Anterior cingulate cortex (tissue), 58 donors: ENCODE results near the gene PKD2L1.
A peak's percentile ranks its signal among the peaks of the same experiment; 100 is the strongest.
"Not testable (repeated sequence)": the region's sequence is repeated elsewhere in the genome, so short reads cannot be mapped to it uniquely, and the experiment has no call there.

Experiments used
- DNase-seq, 58 donors: peaks; one replicate each; lab custom pipeline; 2025; lab: John Stamatoyannopoulos, UW

PKD2L1 gene

GRCh38 chr10:100330079-100330478 lies at the start of gene PKD2L1:
Gene PKD2L1, minus strand, starts transcription at chr10:100330228. Its CDS starts 125 bp downstream, at chr10:100330103.
- DNase-seq, result no peak

GRCh38 chr10:100377830-100378229 lies 47.8 kb upstream of the PKD2L1 start:
- DNase-seq, result no peak

GRCh38 chr10:100376656-100377055 lies 46.6 kb upstream of the PKD2L1 start:
- not testable (repeated sequence) for DNase-seq

- DNase-seq, result not testable (repeated sequence)
Observed at GRCh38 chr10:100374677-100375353, 44.8 kb upstream of the PKD2L1 start.

- peak in 12 of 58 donors; percentile 11 to 67 (median 58) for DNase-seq
Observed at GRCh38 chr10:100374200-100374655, 44.2 kb upstream of the PKD2L1 start.

GRCh38 chr10:100373298-100374199 lies 43.5 kb upstream of the PKD2L1 start:
- peak; percentile 45 to 99 (median 98) for DNase-seq

GRCh38 chr10:100372415-100373297 lies 42.6 kb upstream of the PKD2L1 start:
- no peak for DNase-seq

DNA sequence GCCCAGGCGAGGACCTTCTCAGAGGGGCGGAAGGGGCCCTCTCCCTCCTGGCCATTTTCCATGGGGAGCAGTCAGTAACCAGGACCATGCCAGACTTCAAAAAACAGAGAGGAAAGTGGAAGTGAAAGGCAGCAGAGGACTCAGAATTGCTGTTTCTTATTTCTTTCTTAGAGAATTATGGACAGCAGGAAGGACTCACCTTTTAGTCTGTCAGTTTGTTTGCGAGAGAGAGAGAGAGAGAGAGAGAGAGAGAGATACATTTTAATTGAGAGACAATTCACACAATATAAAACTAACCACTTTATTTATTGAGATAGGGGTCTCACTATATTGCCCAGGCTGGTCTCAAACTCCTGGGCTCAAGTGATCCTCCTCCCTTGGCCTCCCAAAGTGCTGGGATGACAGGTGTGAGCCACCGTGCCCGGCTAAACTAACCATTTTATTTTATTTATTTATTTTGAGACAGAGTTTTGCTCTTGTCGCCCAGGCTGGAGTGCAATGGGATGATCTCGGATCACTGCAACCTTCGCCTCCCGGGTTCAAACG lies 41.5 kb upstream of the PKD2L1 start:
- no peak for DNase-seq

DNA sequence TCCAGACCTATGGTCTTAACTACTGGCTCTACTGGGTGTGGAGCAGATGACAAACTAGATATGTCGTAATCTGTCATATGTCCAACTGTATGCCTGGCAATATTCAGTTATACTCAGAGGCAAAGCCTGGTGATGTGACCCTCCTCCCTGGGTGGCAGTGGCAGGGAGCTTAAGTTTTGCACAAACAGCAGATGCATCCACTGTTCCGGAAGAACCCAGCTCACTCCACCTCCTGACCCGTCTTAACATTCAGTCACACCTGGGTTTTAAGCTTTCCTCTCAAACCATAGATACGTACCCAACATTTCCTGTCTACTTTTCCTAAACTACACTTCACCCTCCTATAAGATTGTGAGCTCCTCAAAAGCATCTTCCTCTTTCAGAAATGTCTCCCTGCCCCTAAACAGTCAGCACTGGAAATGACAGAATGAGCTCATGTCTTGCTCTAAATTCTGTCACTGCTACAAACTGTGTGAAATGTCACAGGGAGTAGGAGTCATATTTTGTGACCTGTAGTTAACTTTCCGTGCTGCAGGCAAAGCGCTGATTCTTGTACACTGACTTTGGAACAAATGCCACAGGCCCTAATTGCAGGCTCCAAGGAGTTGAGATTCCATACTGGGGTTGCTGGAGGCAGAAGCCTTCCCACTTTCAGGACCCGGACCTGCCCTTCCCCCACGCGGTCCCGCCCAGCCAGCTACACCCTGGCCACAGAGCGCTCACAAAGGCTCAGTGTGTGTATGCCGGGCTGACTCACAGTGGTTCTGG lies 40.9 kb upstream of the PKD2L1 start:
- DNase-seq, result peak in 56 of 58 donors; percentile 31 to 92 (median 73)

DNA sequence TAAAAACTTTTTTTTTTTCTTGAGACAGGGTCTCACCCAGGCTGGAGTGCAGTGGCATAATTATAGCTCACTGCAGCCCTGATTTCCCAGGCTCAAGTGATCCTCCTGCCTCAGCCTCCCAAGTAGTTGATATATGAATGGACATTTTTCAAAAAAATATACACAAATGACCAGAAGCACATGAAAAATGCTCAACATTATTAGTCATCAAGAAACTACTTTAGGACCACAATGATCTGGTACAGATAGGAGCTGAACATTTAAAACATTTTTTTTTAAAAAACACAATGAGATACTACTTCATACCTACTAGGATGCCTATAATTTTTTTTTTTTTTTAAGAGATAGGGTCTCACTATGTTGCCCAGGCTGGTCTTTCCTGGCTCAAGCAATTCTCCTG lies 38.7 kb upstream of the PKD2L1 start:
- no peak for DNase-seq

- DNase-seq, result peak in 43 of 58 donors; percentile 14 to 76 (median 49)
Observed at GRCh38 chr10:100364735-100365391, 34.8 kb upstream of the PKD2L1 start.

DNA sequence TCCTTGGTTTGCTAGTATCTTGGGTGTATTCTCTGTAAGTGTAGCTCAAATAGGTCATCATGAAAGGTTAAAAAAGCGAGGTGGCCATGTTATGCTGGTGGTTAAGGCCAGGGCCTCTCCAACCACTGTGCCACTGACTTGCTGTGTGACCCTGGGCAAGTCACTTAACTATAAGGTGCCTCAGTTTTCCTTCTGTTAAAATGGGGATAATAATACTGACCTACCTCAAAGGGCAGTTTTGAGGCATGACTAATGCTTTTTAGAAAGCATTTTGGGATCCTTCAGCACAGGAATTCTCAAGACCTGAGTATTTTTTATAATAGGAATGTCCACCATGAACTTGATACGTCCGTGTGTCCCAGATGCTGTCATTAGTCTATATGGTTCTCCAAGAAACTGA lies 34.1 kb upstream of the PKD2L1 start:
- DNase-seq, result no peak

DNA sequence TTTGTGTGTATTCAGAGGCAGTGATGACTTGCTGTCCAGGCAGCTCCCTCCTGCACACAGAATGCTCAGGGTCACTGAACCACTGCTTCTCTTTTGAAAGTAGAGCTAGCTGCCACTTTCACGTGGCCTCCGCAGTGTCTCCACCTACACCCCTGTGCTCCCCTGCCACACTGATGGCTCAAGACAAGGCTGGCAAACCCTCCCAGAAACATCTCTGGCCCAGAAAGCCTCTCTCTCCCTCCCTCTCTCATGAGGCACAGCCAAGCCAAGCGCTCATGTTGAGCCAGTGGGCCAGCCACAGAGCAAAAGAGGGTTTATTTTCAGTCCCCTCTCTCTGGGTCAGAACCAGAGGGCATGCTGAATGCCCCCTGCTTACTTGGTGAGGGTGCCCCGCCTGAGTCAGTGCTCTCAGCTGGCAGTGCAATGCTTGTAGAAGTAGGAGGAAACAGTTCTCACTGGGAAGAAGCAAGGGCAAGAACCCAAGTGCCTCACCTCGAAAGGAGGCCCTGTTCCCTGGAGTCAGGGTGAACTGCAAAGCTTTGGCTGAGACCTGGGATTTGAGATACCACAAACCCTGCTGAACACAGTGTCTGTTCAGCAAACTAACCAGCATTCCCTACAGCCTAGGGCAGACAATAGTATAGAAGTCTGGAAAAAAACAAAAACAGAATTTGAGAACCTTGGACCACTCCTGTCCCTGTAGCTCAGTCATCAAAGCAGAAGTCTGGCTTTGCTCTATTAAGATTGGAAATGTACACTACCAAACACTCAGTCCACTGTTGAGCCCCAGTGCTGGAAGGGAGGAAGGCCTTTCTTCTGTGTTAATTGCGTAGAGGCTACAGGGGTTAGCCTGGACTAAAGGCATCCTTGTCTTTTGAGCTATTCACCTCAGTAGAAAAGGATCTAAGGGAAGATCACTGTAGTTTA lies 32.8 kb upstream of the PKD2L1 start:
- peak in 40 of 58 donors; percentile 14 to 82 (median 44) for DNase-seq

DNA sequence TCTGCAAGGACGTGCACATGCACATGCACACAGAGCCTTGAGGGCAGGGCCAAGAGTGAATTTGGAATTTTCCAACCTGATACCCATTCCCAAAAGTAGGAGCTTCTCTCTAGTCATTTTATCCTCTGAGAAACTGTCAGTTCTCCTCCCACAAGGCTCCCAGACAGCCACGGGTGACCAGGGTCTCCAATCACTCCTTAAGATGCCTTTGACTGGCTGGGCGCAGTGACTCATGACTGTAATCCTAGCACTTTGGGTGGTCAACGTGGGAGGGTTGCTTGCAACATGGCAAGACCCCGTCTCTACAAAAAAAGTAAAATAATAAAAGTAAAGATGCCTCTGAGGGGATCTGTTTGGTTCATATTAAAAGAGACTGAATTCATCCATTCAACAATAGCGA lies 30.2 kb upstream of the PKD2L1 start:
- DNase-seq, result no peak

- DNase-seq, result no peak
Observed at GRCh38 chr10:100359529-100360150, 29.6 kb upstream of the PKD2L1 start.

- DNase-seq, result no peak
Observed at GRCh38 chr10:100359030-100359432, 29.0 kb upstream of the PKD2L1 start.
